ENCODE data around the gene CILP.

The CILP gene

DNA sequence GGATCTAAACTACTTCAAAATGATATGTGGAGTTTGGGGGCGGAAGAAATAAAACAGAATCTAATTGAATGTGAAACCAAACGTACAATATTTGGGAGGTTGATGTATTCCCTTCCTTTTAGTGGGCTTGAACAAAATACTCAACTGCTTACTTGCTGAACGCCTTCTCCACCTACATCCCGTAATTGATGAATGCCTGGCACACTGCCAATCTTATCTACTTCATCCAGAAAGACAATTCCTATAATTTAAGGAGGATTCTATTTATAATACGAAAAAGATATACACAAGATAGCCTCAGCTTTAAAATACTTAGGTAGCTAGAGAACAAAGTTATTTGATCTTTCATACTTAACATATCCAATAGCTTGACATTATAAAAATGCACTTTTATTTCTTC, 54.6 kb downstream of the CILP start:
- peaks cover 67% of the 10 kb centered on the region for H3K36me3 ChIP-seq (replicated peaks)
- H3K27me3 ChIP-seq (replicated peaks) = no peaks in the 10 kb centered on the region
- H3K4me3 ChIP-seq (ENCODE audit: low read depth, low read length) = no peak overlapping the region
- DNase-seq = no peak
- in situ Hi-C loops (cut with HindIII; ENCODE audit: low pct_ligation_motif_present, low sequenced_read_pairs) = no loop called here
- no peak overlapping the region for H3K27ac ChIP-seq
- TF ChIP-seq, protein P1, sequence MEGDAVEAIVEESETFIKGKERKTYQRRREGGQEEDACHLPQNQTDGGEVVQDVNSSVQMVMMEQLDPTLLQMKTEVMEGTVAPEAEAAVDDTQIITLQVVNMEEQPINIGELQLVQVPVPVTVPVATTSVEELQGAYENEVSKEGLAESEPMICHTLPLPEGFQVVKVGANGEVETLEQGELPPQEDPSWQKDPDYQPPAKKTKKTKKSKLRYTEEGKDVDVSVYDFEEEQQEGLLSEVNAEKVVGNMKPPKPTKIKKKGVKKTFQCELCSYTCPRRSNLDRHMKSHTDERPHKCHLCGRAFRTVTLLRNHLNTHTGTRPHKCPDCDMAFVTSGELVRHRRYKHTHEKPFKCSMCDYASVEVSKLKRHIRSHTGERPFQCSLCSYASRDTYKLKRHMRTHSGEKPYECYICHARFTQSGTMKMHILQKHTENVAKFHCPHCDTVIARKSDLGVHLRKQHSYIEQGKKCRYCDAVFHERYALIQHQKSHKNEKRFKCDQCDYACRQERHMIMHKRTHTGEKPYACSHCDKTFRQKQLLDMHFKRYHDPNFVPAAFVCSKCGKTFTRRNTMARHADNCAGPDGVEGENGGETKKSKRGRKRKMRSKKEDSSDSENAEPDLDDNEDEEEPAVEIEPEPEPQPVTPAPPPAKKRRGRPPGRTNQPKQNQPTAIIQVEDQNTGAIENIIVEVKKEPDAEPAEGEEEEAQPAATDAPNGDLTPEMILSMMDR (IDR thresholded peaks at IDR 0.05; ENCODE audit: low read depth, low read length, missing control alignments) = no peak

DNA sequence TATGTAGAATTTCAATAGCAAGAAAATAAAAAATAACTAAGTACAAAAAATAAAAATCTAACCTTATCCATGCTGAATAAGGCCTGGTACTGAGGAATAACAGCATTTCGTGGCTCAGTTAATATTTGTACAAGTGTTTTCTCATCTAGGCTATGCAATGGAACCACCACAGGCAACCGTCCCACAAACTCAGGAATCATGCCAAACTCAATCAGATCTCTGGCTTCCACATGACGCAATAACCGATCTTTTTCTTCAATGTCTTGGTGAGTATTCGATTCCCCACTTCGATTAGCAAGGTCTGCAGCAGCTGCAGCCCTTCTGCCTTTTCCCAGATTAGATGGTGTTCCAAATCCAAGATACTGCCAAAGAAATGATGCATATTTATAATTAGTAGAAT, 56.6 kb downstream of the CILP start:
- in situ Hi-C loops (cut with HindIII; ENCODE audit: low pct_ligation_motif_present, low sequenced_read_pairs) = no loop called here
- Histone ChIP-seq H3K4me3 (ENCODE audit: low read depth, low read length) (no peak overlapping the region), H3K27me3 (replicated peaks) (no peaks in the 10 kb centered on the region), H3K36me3 (replicated peaks) (peaks cover 63% of the 10 kb centered on the region), H3K27ac (no peak overlapping the region)
- no peak for DNase-seq
- TF ChIP-seq, protein P1 (IDR thresholded peaks at IDR 0.05; ENCODE audit: low read depth, low read length, missing control alignments) = no peak

GRCh38 chr15:65147902-65148301, 63.4 kb downstream of the CILP start:
- TF ChIP-seq, protein P1 (IDR thresholded peaks at IDR 0.05; ENCODE audit: low read depth, low read length, missing control alignments) = no peak
- H3K36me3 ChIP-seq (replicated peaks) = peaks cover 24% of the 10 kb centered on the region
- no peak for DNase-seq
- no peak overlapping the region for H3K27ac ChIP-seq
- in situ Hi-C loops (cut with HindIII; ENCODE audit: low pct_ligation_motif_present, low sequenced_read_pairs) = no loop called here
- H3K27me3 ChIP-seq (replicated peaks) = no peaks in the 10 kb centered on the region
- no peak overlapping the region for H3K4me3 ChIP-seq (ENCODE audit: low read depth, low read length)

GRCh38 chr15:65146438-65146837, 64.8 kb downstream of the CILP start:
- H3K27me3 ChIP-seq (replicated peaks) = no peaks in the 10 kb centered on the region
- in situ Hi-C loops (cut with HindIII; ENCODE audit: low pct_ligation_motif_present, low sequenced_read_pairs) = no loop called here
- TF ChIP-seq, protein P1 (IDR thresholded peaks at IDR 0.05; ENCODE audit: low read depth, low read length, missing control alignments) = no peak
- no peak overlapping the region for H3K27ac ChIP-seq
- H3K36me3 ChIP-seq (replicated peaks) = peaks cover 17% of the 10 kb centered on the region
- DNase-seq = no peak
- H3K4me3 ChIP-seq (ENCODE audit: low read depth, low read length) = no peak overlapping the region

All from brain microvascular endothelial cell (primary cell).